GM12891 (cell line): ENCODE measurements around the gene TNS3.

Experiments
- PAX5 ChIP-seq: IDR thresholded peaks from 2 replicates; pipeline ENCODE4 v1.6.1; 2011; ENCODE audit warnings: low read length, moderate library complexity, mild to moderate bottlenecking; ENCODE audit not compliant: insufficient read depth, severe bottlenecking
- POLR2A ChIP-seq: IDR thresholded peaks from 2 replicates; pipeline ENCODE4 v1.6.1; 2011; ENCODE audit warnings: low read depth, low read length, control low read depth
- POLR2AphosphoS5 ChIP-seq: IDR thresholded peaks from 2 replicates; pipeline ENCODE4 v1.6.1; 2011; ENCODE audit warnings: low read depth, low read length, control low read depth
- POU2F2 ChIP-seq: IDR thresholded peaks from 2 replicates; pipeline ENCODE4 v1.6.1; 2011; ENCODE audit warnings: low read depth, mild to moderate bottlenecking, control low read depth, low read length, moderate library complexity
- TAF1 ChIP-seq: IDR thresholded peaks from 2 replicates; pipeline ENCODE4 v1.6.1; 2011; ENCODE audit warnings: low read depth, low read length, control low read depth

GRCh38 chr7:47460251-47460989, 121.5 kb downstream of the TNS3 start:
- no peak for TF ChIP-seq POLR2AphosphoS5
- TF ChIP-seq TAF1: no peak
- TF ChIP-seq POLR2A: no peak
- TF ChIP-seq POU2F2: no peak
- TF ChIP-seq PAX5: no peak
